Peyer's patch (tissue), 4 donors: ENCODE measurements around the gene ATG101.

Experiments
- POLR2A ChIP-seq, 2 donors: fragments of 450-650 bp; IDR thresholded peaks; one replicate each; pipeline ENCODE4 v1.5.1; 2017; ENCODE audit warnings: antibody characterized with exemption in 2 of 2, mild to moderate bottlenecking in 2 of 2, moderate library complexity in 2 of 2
- TF ChIP-seq, protein P1 (sequence below), 6 experiments: fragments of 450-650 bp in 4 of 6; fragments of 200-600 bp in 2 of 6; sonication (generic) in 1 of 6; IDR thresholded peaks; one replicate each; pipeline ENCODE4 v1.5.1; 2017 to 2019; ENCODE audit warnings: antibody characterized with exemption in 6 of 6, mild to moderate bottlenecking in 3 of 6, moderate library complexity in 1 of 6

DNA sequence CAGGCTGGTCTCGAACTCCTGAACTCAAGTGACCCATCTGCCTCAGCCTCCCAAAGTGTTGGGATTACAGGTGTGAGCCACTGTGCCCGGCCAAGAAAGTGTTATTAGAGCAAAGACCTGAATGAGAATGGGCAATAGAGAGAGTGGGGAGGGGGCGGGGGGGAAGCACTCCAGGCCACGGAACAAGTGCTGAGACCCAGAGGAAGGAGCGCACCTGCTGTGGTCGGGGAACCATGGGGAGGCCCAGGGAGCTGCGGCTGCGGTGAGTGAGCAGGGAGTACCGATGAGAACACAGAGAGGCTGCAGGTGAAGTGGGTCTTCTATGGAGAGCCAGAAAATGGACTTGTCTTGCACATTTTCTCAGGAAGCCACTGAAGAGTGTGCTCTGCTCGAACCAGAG lies 20.5 kb downstream of the ATG101 start:
- TF ChIP-seq, protein P1, sequence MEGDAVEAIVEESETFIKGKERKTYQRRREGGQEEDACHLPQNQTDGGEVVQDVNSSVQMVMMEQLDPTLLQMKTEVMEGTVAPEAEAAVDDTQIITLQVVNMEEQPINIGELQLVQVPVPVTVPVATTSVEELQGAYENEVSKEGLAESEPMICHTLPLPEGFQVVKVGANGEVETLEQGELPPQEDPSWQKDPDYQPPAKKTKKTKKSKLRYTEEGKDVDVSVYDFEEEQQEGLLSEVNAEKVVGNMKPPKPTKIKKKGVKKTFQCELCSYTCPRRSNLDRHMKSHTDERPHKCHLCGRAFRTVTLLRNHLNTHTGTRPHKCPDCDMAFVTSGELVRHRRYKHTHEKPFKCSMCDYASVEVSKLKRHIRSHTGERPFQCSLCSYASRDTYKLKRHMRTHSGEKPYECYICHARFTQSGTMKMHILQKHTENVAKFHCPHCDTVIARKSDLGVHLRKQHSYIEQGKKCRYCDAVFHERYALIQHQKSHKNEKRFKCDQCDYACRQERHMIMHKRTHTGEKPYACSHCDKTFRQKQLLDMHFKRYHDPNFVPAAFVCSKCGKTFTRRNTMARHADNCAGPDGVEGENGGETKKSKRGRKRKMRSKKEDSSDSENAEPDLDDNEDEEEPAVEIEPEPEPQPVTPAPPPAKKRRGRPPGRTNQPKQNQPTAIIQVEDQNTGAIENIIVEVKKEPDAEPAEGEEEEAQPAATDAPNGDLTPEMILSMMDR (IDR thresholded peaks at IDR 0.05) = no peak
- no peak for TF ChIP-seq POLR2A (IDR thresholded peaks at IDR 0.05)
